HUDEP-2 (cell line): Measurements from ENCODE around the gene PACC1.
"Not testable (repeated sequence)": the region's sequence is repeated elsewhere in the genome, so short reads cannot be mapped to it uniquely, and the experiment has no call there.

Experiments
- DNase-seq, 76 experiments: peaks; one replicate each; lab custom pipeline; 2025; ENCODE audit not compliant: unreplicated experiment in 76 of 76; lab: John Stamatoyannopoulos, UW

PACC1 gene

DNA sequence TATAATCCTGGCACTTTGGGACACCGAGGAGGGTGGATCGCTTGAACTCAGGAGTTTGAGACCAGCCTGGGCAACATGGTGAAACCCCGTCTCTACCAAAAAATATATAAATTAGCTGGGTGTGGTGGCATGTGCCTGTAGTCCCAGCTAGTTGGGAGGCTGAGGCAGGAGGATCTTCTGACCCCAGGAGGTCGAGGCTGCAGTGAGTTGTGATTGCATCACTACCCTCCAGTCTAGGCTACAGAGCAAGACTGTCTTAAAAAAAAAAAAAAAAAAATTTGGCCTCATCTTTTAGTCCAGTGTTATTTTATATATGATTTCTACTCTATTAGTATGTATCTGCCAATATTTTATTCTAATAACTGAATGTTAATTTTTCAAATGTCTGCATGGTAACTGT lies 69.8 kb downstream of the PACC1 start:
- no peak for DNase-seq

DNA sequence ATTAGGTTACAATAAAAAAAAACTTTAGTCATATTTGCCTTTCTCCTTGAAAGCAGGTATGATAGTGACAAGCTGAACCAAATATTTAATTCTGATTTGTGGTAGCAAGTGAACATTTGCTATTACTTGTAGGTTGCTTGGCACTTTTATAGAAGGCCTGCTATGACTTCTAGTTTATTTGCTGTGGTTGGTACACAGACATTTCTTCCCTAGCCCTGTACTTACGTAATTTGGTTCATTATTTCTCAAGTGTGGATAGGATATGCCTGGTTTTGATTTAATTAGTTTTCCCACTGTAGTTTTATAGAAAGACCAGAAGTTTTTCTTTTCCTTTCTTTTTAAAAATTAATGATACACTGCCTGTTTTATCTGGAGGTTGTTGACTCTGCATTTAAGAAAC lies 73.6 kb downstream of the PACC1 start:
- no peak for DNase-seq

DNA sequence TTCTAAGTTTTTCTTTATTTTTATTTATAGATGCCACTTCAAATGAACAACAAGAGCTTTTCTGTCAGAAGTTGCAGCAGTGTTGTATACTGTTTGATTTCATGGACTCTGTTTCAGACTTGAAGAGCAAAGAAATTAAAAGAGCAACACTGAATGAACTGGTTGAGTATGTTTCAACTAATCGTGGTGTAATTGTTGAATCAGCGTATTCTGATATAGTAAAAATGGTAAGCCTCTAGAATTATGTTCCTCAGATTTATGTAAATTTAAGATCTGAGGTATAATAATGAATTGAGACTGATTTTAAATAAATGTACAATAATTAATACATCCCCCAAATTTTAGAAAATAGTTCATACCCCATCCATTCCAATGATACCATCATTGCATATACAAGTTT lies 85.6 kb downstream of the PACC1 start:
- no peak for DNase-seq

DNA sequence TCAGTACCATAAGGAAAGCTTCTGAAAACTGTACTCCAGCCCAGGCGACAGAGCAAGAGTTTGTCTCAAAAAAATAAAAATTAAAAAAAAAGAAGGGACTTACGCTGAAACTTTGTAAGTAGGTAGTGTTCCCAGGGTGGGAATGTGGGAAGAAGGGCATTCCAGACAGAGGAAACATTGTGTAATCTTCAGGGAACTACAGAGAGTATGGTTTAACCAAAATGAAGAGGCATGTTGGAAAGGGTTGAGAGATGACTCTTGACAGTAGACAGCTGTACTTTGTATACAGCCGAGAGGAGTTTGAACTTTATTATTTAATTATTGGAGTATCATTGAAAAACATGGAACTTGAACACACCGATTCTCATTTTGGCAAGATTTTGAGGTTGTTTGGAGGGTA lies 86.4 kb downstream of the PACC1 start:
- DNase-seq, result no peak

DNA sequence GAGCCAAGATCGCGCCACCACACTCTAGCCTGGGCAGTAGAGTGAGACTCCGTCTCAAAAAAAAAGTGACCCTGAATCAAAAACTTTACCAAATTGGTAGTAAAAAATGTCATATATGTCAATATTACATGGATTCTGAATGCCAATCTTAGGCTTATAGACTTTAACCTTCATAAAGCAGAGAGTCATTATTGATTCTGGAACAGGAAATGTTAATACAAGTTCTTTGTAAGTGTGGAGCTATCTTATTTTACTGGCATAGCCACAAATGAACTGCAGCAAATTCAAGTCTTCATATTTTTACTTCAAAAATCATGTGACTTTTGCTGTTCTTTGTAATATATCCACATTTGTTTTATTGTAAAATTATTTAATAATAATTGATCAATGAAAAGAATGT lies 88.1 kb downstream of the PACC1 start:
- no peak for DNase-seq

DNA sequence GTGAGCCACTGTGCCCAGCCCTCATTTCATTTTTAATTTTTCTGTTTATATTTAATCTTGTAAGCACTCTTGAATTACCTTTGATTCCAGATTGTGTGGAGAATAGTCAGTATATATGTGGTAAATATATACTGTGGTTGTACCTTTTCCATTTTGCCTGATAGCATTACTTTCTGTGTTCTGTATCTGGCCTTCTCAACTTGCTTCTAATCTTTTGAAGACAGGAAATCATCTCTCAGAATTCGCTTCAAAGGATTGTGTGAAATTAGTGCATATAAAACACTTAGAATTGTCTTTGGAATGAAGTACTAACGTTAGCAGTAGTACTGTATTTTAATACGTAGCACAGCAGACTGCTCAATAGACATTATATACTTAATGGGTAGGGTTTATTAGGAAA lies 91.6 kb downstream of the PACC1 start:
- no peak for DNase-seq

DNA sequence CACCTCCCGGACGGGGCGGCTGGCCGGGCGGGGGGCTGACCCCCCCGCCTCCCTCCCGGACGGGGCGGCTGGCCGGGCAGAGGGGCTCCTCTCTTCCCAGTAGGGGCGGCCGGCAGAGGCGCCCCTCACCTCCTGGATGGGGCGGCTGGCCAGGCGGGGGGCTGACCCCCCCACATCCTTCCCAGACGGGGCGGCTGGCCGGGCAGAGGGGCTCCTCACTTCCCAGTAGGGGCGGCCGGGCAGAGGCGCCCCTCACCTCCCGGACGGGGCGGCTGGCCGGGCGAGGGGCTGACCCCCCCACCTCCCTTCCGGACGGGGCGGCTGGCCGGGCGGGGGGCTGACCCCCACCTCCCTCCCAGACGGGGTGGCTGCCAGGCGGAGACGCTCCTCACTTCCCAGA lies 93.7 kb downstream of the PACC1 start:
- not testable (repeated sequence) for DNase-seq

DNA sequence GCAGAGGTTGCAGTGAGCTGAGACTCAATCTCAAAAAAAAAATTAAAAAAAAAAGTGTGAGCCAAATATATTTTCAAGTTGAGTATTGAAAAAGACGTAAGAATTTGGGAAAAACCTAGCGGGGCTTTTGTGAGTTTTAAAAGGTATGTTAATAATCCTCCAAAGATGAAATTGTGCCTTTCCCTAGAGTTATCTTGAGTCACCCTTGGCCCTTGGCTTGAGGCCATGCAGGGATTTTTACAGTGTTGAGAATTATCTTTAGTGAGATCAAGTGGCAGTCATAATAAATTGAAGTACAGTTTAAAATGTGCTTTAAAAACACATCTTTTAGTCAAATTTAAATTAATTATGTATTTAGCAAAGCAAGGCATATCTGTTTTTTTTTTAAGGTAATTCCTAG lies 96.8 kb downstream of the PACC1 start:
- DNase-seq, result no peak

DNA sequence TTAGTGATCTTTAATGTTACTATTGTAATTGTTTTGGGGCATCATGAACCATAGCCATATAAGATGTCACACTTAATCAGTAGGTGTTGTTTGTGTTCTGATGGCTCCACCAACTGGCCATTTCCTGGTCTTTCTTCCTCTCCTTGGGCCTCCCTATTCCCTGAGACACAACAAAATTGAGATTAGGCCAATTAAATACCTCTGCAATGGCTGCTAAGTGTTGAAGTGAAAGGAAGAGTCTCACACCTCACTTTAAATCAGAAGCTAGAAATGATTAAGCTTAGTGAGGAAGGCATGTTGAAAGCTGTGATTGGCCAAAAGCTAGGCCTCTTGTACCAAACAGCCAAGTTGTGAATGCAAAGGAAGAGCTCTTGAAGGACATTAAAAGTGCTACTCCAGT lies 98.8 kb downstream of the PACC1 start:
- peak in 23 of 76 experiments; percentile 2 to 44 (median 15) for DNase-seq

DNA sequence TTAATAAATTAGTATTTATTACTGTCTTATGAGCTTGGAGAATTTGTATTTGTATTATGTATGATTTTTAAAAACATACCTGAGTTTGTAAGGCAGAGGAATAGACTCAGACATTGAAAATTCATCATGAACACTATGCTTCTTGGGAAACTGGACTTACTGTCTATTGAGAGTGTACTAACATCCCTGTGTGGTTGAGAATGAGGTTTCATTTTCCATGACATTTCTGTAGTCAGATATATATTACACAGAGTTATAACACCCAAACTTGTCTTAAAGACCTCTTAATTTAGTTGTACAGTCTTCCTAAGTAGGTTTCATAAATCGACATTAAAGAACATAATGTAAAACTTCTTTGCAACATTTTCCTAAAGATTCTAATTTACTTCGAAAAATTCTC lies 99.5 kb downstream of the PACC1 start:
- no peak for DNase-seq
